KMS-11 (cell line): ENCODE results near the gene CFL2.
"Not testable (repeated sequence)": the region's sequence is repeated elsewhere in the genome, so short reads cannot be mapped to it uniquely, and the experiment has no call there.

Experiments used
- H2AFZ ChIP-seq: fragments of 200-600 bp; sonication (generic); 2 replicates; pipeline ENCODE4 v1.6.1; 2016; ENCODE audit warnings: antibody characterized with exemption, mixed run types, low read depth
- H3K27ac ChIP-seq: fragments of 200-600 bp; sonication (generic); 2 replicates; pipeline ENCODE4 v1.6.1; 2016; ENCODE audit warnings: mild to moderate bottlenecking, mixed run types
- H3K27me3 ChIP-seq: fragments of 200-600 bp; sonication (generic); 2 replicates; pipeline ENCODE4 v1.6.1; 2017; ENCODE audit warnings: mild to moderate bottlenecking, low read depth, mixed run types, moderate library complexity; ENCODE audit not compliant: insufficient read depth
- H3K36me3 ChIP-seq: fragments of 200-600 bp; sonication (generic); 2 replicates; pipeline ENCODE4 v1.6.1; 2017; ENCODE audit warnings: mild to moderate bottlenecking, mixed run types; ENCODE audit not compliant: insufficient read depth
- H3K4me1 ChIP-seq: fragments of 200-600 bp; sonication (generic); 2 replicates; pipeline ENCODE4 v1.6.1; 2016; ENCODE audit warnings: mild to moderate bottlenecking, low read depth, mixed run types; ENCODE audit not compliant: poor library complexity, severe bottlenecking
- H3K4me2 ChIP-seq: fragments of 200-600 bp; sonication (generic); 2 replicates; pipeline ENCODE4 v1.7.0; 2016; ENCODE audit warnings: mild to moderate bottlenecking, mixed run types
- H3K4me3 ChIP-seq: fragments of 200-600 bp; sonication (generic); IDR thresholded peaks from 2 replicates; pipeline ENCODE4 v1.6.1; 2017; ENCODE audit warnings: low read depth, low read length, mixed read lengths; ENCODE audit not compliant: insufficient read depth
- H3K79me2 ChIP-seq: fragments of 200-600 bp; sonication (generic); 2 replicates; pipeline ENCODE4 v1.6.1; 2016; ENCODE audit warnings: low read depth, mixed run types; ENCODE audit not compliant: insufficient read depth
- H3K9ac ChIP-seq: fragments of 200-600 bp; sonication (generic); 2 replicates; pipeline ENCODE4 v1.6.1; 2016; ENCODE audit warnings: mild to moderate bottlenecking, mixed run types
- H4K20me1 ChIP-seq: fragments of 200-600 bp; sonication (generic); 2 replicates; pipeline ENCODE4 v1.6.1; 2016; ENCODE audit warnings: mild to moderate bottlenecking, mixed run types; ENCODE audit not compliant: insufficient read depth
- TF ChIP-seq, protein P1 (sequence below): fragments of 200-600 bp; sonication (generic); conservative IDR thresholded peaks from 2 replicates; pipeline ENCODE4 v1.6.1; 2017; ENCODE audit warnings: low read depth, mild to moderate bottlenecking, antibody characterized with exemption, low read length, moderate library complexity, mixed read lengths

Gene CFL2

DNA sequence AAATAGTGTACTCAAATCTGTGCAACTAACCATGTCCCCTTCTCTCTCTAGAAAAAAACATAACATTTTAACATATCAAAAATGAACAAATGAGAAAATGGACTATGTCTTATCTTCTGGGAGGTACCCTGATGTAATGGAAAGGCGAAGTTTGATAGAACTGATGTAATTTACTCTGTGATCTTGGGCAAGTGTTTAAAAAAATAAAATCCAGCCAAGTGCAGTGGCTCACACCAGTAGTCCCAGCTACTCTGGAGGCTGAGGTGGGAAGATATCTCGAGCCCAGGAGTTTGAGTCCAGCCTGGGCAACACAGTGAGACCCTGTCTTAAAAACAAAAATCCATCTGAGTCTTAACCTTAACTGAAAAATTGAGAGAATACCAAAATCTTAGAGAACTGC, 35.8 kb upstream of the CFL2 start:
- H3K27ac ChIP-seq = no peak overlapping the region
- H3K36me3 ChIP-seq = no peaks in the 10 kb centered on the region
- no peaks in the 10 kb centered on the region for H4K20me1 ChIP-seq
- TF ChIP-seq, protein P1, sequence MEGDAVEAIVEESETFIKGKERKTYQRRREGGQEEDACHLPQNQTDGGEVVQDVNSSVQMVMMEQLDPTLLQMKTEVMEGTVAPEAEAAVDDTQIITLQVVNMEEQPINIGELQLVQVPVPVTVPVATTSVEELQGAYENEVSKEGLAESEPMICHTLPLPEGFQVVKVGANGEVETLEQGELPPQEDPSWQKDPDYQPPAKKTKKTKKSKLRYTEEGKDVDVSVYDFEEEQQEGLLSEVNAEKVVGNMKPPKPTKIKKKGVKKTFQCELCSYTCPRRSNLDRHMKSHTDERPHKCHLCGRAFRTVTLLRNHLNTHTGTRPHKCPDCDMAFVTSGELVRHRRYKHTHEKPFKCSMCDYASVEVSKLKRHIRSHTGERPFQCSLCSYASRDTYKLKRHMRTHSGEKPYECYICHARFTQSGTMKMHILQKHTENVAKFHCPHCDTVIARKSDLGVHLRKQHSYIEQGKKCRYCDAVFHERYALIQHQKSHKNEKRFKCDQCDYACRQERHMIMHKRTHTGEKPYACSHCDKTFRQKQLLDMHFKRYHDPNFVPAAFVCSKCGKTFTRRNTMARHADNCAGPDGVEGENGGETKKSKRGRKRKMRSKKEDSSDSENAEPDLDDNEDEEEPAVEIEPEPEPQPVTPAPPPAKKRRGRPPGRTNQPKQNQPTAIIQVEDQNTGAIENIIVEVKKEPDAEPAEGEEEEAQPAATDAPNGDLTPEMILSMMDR = no peak
- no peak overlapping the region for H3K4me2 ChIP-seq
- no peaks in the 10 kb centered on the region for H3K27me3 ChIP-seq
- H3K4me1 ChIP-seq = no peaks in the 10 kb centered on the region
- H3K4me3 ChIP-seq = no peak overlapping the region
- no peak overlapping the region for H3K9ac ChIP-seq
- H3K79me2 ChIP-seq = no peaks in the 10 kb centered on the region
- no peak overlapping the region for H2AFZ ChIP-seq

DNA sequence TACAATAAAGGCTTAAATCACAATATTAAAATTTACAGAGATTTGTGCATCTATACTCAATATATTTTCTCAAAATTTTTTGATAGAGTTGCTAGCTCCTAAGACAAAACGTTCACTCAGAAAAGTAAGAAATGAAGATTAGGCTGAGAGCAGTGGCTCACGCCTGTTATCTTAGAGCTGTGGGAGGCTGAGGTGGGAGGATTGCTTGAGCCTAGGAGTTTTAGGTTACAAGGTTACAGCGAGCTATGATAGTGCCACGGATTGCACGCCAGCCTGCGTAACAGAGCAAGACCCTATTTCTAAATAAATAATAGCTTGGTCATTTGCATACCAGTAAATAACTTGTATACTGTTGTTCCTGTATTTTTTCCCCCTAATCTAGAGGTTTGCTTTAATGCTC, 35.0 kb upstream of the CFL2 start:
- H2AFZ ChIP-seq = no peak overlapping the region
- TF ChIP-seq, protein P1 = no peak

DNA sequence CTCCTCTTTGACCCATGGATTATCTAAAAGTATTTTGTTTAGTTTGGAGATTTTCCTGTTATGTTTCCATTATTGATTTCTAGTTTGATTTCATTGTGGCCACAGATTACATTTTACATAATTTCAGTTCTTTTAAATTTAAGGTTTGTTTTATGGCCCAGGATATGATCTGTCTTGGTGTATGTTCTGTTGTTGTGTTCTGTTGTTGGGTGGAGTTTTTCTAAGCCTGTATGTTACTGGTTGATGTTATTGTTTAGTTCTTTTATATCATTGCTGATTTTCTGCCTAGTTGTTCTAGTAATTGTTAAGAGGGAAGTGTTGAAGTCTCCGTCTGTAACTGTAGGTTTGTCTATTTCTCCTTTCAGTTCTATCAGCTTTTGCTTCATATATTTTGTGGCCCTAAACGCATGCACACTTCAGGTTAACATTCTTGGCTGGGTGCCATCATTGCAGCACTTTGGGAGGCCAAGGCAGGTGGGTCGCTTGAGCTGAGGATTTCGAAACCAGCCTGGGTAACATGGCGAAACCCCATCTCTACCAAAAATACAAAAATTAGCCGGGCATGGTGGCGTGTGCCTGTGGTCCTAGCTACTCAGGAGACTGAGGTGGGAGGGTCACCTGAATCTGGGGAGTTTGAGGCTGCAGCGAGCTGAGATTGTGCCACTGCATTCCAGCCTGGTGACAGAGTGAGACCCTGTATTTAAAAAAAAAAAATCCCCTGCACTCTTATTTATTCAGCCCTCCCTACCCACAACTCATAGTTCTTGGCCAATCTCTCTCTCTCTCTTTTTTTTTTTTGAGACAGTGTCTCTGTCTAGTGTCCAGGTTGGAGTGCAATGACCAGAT, 28.1 kb upstream of the CFL2 start:
- Histone ChIP-seq H3K27me3 (no peaks in the 10 kb centered on the region), H4K20me1 (no peaks in the 10 kb centered on the region), H3K36me3 (no peaks in the 10 kb centered on the region), H3K4me2 (no peak overlapping the region), H2AFZ (no peak overlapping the region), H3K9ac (no peak overlapping the region), H3K4me3 (no peak overlapping the region), H3K79me2 (no peaks in the 10 kb centered on the region), H3K27ac (no peak overlapping the region), H3K4me1 (peaks cover 4% of the 10 kb centered on the region)
- TF ChIP-seq, protein P1 = no peak

More for the DNA sequence above, 35.0 kb upstream of the CFL2 start:
- Histone ChIP-seq H3K4me2 (no peak overlapping the region), H3K27me3 (no peaks in the 10 kb centered on the region), H3K4me1 (no peaks in the 10 kb centered on the region), H3K9ac (no peak overlapping the region), H3K79me2 (no peaks in the 10 kb centered on the region), H4K20me1 (no peaks in the 10 kb centered on the region), H3K36me3 (no peaks in the 10 kb centered on the region), H3K4me3 (no peak overlapping the region), H3K27ac (no peak overlapping the region)

DNA sequence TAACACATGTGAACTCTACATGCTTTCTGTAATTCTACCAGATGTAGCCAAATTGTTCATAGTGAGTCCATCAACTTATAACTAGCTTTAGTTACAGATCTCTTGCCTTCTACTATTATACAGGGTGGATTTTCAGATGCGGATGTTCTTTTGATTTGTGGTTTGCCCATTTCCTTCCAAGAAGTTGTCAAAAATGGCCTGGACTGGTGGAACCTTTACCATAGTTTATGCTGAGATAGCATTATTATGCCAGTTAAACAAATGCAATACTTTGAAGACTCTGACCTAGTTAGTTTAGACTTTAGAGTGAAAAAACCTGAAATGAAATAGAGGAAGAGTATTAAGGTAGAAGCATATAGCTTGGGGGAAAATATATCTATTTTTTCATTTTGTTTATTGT, 27.4 kb upstream of the CFL2 start:
- H3K4me1 ChIP-seq = peaks cover 4% of the 10 kb centered on the region
- H3K27ac ChIP-seq = no peak overlapping the region
- TF ChIP-seq, protein P1 = no peak
- no peaks in the 10 kb centered on the region for H3K79me2 ChIP-seq
- no peak overlapping the region for H3K9ac ChIP-seq
- H4K20me1 ChIP-seq = no peaks in the 10 kb centered on the region
- no peaks in the 10 kb centered on the region for H3K36me3 ChIP-seq
- no peak overlapping the region for H3K4me3 ChIP-seq
- no peaks in the 10 kb centered on the region for H3K27me3 ChIP-seq
- no peak overlapping the region for H3K4me2 ChIP-seq
- H2AFZ ChIP-seq = no peak overlapping the region

DNA sequence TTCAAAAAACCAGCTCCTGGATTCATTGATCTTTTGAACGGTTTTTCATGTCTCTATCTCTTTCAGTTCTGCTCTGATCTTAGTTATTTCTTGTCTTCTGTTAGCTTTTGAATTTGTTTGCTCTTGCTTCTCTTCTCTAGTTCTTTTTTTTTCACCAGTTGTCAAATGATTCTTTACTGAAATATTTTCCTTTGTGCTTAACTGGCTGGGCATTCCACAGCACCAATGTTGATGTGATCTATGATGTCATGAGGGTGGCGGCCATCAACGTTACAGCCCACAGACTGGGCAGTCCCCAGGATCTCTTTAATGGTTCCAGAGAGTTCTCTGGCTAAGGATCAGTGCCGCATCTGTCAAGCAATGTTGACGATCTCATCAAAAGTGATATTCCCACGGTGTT, 25.7 kb upstream of the CFL2 start:
- H3K4me1 ChIP-seq, H3K4me2 ChIP-seq, H3K79me2 ChIP-seq, H3K4me3 ChIP-seq, H3K27ac ChIP-seq, H3K36me3 ChIP-seq, H3K9ac ChIP-seq, H2AFZ ChIP-seq, H4K20me1 ChIP-seq, H3K27me3 ChIP-seq: not testable (repeated sequence)

- not testable (repeated sequence) for H3K36me3 ChIP-seq, H3K4me3 ChIP-seq, H3K27ac ChIP-seq, H2AFZ ChIP-seq, H3K4me2 ChIP-seq, H3K79me2 ChIP-seq, H4K20me1 ChIP-seq, H3K9ac ChIP-seq, H3K4me1 ChIP-seq, H3K27me3 ChIP-seq
These were observed 22.7 kb upstream of the CFL2 start for GRCh38 chr14:34737079-34737478.
